Fibroblast of skin of right biceps (primary cell): ENCODE measurements around the gene FCN2.

Experiments used
- DNase-seq: peaks from one replicate; pipeline ENCODE4 v3.0.0-alpha.2; 2013

Gene FCN2

GRCh38 chr9:134880484-134881312 is at the start of gene FCN2:
Gene FCN2, plus strand, starts transcription at chr9:134880810. Its CDS starts 12 bp downstream, at chr9:134880822.
- no peak for DNase-seq

- DNase-seq = no peak
Observed at GRCh38 chr9:134830926-134831720, 49.5 kb upstream of the FCN2 start.

- DNase-seq = no peak
Observed at GRCh38 chr9:134832471-134832870, 48.1 kb upstream of the FCN2 start.

- no peak for DNase-seq
Observed at GRCh38 chr9:134833294-134833880, 47.2 kb upstream of the FCN2 start.

GRCh38 chr9:134834217-134834956 is 46.2 kb upstream of the FCN2 start:
- DNase-seq = no peak

- DNase-seq = no peak
Observed at GRCh38 chr9:134834957-134835419, 45.6 kb upstream of the FCN2 start.

DNA sequence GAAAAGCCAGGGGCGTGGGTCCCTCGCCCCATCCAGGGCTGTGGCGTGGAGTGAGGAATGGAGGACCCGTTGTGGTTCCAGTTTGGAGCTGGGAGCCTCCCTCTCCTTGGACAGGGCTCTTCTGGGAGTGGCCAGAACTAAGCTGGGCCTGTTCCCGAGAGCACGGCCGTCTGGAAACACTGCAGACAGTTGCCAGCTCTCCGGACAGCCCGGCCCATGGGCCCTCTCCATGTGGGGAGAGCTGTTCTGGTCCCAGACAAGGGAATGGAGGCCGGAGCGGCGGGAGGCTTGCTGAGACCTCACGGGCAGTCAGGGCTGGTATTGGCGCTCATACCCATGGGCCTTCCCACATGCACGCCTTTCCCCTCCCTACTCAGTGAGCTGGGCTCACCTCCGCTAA is 45.2 kb upstream of the FCN2 start:
- no peak for DNase-seq

- no peak for DNase-seq
Observed at GRCh38 chr9:134835987-134836386, 44.6 kb upstream of the FCN2 start.

DNA sequence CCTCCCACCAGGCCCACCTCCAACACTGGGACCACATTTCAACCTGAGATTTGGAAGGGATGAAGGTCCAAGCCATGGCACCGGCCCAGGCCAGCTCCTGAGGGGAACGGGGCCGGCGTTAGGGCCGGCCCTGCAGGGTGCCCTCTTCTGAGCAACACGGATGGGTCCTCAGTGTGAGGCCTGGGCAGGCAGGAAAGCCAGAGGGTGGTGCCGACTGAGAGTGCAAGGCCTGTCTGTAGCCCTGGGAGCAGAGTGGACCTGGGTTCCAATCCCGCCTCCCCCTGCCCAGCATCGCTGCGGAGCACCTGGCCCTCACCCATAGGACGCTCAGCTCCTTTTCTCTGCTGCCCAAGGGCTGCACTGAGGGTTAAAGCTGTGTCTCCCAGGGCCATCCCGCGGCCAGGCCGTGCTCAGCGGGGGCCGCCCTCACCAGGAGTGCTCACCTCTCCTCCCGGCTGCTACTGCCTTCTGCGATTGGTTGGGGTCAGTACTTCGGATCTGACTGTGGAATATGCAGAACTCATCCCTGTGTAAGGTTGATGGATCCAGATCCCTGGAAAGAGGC is 44.1 kb upstream of the FCN2 start:
- no peak for DNase-seq

- DNase-seq = no peak
Observed at GRCh38 chr9:134837529-134837928, 43.1 kb upstream of the FCN2 start.

DNA sequence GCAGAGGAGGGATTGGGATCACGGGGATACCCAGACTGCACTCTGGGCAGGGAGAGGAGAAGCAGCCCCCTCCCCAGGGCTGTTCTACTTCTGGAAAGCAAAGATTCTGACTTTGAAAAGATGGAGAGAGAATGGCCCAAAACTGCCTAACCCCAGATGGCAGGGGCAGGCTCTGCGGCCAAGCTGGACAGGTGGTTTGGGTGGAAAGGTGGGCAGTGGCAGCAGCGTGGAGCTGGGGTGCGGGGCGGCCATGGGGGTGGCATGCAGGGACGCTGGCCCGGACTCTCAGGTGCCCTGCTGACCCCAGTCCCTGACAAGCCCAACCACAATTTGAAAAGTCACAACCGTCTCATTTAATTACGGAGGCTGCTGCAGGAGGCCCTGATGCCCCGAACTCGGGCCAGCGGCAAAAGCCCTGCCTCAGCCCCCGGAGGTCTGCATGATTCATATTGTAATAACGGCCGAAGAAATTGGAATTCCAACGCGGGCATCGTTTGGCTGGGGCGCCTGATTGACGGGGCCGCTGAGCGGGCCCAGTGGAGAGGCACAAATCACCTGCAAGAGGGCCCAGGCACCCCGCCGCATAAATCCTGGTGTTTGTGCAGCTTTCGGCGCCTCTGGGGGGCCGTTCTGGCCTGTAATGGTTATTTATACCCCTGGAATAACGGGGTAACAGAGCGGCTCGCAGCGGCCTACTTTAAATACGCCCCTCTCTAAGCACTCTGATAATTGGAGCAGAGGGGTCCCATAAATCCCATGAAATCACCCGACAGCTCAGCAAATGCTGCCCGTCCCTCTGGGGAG is 41.8 kb upstream of the FCN2 start:
- DNase-seq = no peak

GRCh38 chr9:134839455-134840125 is 41.0 kb upstream of the FCN2 start:
- DNase-seq = no peak

GRCh38 chr9:134840511-134840910 is 40.1 kb upstream of the FCN2 start:
- DNase-seq = no peak

DNA sequence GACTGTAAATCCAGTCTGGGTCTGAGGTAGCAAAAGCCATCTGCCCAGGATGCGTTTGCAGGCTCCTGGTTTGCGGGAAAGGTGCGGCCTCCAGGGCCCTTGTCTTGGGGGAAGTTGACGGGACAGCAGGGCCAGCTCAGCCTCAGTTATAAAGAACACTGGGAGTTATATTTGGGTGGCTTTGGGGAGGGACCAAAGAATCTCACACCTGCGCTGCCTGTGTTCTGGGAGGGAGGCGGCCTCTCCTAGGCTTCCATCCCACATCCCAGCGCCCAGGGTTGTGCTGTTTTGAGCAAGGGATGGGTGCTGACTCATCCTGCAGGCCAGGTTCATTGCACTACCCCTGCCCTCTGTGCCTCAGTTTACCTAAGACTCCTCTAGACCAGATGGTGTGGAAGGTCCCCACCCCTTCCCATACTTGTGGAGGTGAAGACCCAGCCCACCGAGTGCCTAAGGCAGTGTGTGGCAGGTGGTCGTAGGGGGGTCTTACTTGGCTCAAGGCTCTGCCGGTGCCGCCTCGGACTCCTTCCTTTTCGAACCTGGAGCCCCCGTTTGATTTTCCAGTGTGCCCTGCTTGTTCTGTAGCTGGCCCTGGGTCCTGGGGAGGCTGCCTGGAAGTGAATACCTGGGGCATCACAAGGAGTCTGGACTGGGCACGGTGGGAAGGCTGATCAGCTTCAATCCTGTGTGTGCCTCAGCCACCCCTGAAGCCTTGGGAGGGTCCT is 39.3 kb upstream of the FCN2 start:
- DNase-seq = no peak

DNA sequence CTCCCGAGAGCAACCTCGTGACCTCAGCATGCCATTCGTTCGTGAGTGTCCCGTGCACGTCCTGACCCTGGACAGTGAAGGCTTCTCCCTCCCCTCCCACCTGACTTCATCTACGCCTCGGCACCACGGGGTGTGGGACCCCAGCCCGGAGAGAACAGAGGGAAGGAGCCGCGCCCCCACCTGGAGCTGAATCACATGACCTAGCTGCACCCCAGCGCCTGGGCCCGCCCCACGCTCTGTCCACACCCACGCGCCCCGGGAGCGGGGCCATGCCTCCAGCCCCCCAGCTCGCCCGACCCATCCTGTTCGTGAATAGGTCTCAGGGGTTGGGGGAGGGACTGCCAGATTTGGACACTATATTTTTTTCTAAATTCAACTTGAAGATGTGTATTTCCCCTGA is 38.3 kb upstream of the FCN2 start:
- no peak for DNase-seq

- DNase-seq = no peak
Observed at GRCh38 chr9:134843740-134844139, 36.9 kb upstream of the FCN2 start.

DNA sequence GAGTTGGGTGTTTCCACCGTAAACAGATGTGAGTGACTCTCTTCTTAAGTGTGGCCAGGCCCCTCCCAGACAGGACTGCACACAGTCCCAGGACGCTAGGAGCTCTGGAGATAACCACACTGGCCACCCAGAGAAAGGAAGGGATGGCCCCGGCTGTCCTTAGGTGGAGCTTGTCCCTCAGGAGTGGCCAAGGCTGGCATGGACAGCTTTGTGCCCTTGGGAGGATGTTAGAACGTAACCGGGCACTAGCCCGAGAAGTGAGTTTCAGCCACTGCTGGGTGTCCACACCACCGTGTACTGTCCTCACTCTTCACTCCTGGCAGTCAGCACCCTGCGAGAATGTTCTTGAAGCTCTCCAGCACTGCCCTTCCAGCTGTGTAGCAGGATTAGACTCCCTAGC is 35.8 kb upstream of the FCN2 start:
- no peak for DNase-seq

DNA sequence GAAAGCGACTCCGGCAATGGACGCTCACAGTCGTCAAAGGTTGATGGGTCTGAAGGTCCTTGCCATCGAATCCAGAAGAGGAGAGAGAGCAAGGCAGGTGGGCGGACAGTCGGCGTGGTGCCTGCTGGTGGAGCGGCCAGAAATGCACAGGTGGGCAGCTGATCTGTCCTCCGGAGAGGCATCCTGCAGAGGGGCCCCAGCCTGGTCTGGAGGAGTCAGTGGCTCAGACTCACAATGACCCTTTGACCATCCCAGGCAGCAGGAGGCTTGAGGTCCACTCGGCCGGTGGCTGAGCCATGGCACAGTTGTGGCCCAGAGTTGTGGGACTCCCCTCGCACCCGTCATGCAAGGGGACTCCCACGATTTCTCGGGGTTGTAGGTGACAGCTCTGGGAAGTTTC is 34.4 kb upstream of the FCN2 start:
- no peak for DNase-seq

DNA sequence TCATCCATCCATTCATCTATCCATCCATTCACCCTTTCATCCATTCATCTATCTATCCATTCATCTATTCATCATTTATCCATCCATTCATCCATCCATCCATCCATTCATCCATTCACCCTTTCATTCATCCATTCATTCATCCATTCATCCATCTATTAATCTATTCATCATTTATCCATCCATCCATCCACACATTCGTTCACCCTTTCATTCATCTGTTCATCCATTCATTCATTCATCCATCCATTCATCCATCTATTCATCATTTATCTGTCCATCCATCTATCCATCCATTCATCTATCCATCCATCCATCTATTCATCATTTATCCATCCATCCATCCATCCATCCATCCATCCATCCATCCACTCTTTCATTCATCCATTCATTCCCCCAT is 33.9 kb upstream of the FCN2 start:
- DNase-seq = no peak

- no peak for DNase-seq
Observed at GRCh38 chr9:134847138-134847537, 33.5 kb upstream of the FCN2 start.
